Astrocyte of the spinal cord (primary cell): ENCODE results near the gene MED8.

Source experiments
- DNase-seq: peaks from one replicate; pipeline ENCODE4 v3.0.0; 2011; ENCODE audit warnings: low read depth, low spot score
- H3K4me3 ChIP-seq: 2 replicates; pipeline ENCODE4 v1.5.1; 2011; ENCODE audit warnings: low read depth, mild to moderate bottlenecking, low read length, moderate library complexity
- CTCF ChIP-seq: IDR thresholded peaks from 2 replicates; pipeline ENCODE4 v1.5.1; 2012; ENCODE audit warnings: low read depth, mild to moderate bottlenecking, low read length, inconsistent platforms
- in situ Hi-C: cut with HindIII; loops from 2 replicates; pipeline ENCODE4 v1.10.0; 2017; ENCODE audit warnings: low sequenced_read_pairs

The MED8 gene

GRCh38 chr1:43421976-43422750 lies 32.6 kb upstream of the MED8 start:
- no peak overlapping the region for H3K4me3 ChIP-seq
- in situ Hi-C loops = no loop called here
- no peak for DNase-seq
- TF ChIP-seq CTCF = no peak

GRCh38 chr1:43421396-43421795 lies 31.8 kb upstream of the MED8 start:
- in situ Hi-C loops = no loop called here
- DNase-seq = no peak
- TF ChIP-seq CTCF = no peak
- H3K4me3 ChIP-seq = no peak overlapping the region

- no peak overlapping the region for H3K4me3 ChIP-seq
- no peak for TF ChIP-seq CTCF
- in situ Hi-C loops = no loop called here
- DNase-seq = no peak
These were observed 31.3 kb upstream of the MED8 start for GRCh38 chr1:43420874-43421273.

GRCh38 chr1:43419627-43420425 lies 30.2 kb upstream of the MED8 start:
- DNase-seq = no peak
- in situ Hi-C loops = no loop called here
- H3K4me3 ChIP-seq = no peak overlapping the region
- no peak for TF ChIP-seq CTCF

GRCh38 chr1:43418858-43419257 lies 29.3 kb upstream of the MED8 start:
- no peak for TF ChIP-seq CTCF
- H3K4me3 ChIP-seq = no peak overlapping the region
- no peak for DNase-seq
- in situ Hi-C loops = no loop called here

GRCh38 chr1:43415901-43416300 lies 26.3 kb upstream of the MED8 start:
- in situ Hi-C loops = no loop called here
- no peak overlapping the region for H3K4me3 ChIP-seq
- DNase-seq = no peak
- no peak for TF ChIP-seq CTCF
